Peyer's patch (tissue), 4 donors: ENCODE data around the gene PRKCA.

Source experiments
- POLR2A ChIP-seq, 2 donors: fragments of 450-650 bp; IDR thresholded peaks; one replicate each; pipeline ENCODE4 v1.5.1; 2017; ENCODE audit warnings: antibody characterized with exemption in 2 of 2, mild to moderate bottlenecking in 2 of 2, moderate library complexity in 2 of 2
- TF ChIP-seq, protein P1 (sequence below), 6 experiments: fragments of 450-650 bp in 4 of 6; fragments of 200-600 bp in 2 of 6; sonication (generic) in 1 of 6; IDR thresholded peaks; one replicate each; pipeline ENCODE4 v1.5.1; 2017 to 2019; ENCODE audit warnings: antibody characterized with exemption in 6 of 6, mild to moderate bottlenecking in 3 of 6, moderate library complexity in 1 of 6

DNA sequence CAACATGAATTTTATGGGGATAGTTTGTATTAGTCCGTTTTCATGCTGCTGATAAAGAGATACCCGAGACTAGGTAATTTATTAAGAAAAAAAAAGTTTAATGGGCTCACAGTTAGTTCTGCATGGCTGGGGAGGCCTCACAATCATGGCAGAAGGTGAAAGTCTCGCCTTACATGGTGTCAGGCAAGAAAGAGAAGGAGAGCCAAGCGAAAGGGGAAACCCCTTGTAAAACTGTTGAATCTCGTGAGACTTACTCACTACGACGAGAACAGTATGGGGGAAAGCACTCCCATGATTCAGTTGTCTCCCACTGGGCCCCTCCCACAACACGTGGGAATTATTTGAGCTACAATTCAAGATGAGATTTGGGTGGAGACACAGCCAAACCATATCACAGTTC is 181.5 kb downstream of the PRKCA start:
- TF ChIP-seq POLR2A (IDR thresholded peaks at IDR 0.05) = no peak
- TF ChIP-seq, protein P1, sequence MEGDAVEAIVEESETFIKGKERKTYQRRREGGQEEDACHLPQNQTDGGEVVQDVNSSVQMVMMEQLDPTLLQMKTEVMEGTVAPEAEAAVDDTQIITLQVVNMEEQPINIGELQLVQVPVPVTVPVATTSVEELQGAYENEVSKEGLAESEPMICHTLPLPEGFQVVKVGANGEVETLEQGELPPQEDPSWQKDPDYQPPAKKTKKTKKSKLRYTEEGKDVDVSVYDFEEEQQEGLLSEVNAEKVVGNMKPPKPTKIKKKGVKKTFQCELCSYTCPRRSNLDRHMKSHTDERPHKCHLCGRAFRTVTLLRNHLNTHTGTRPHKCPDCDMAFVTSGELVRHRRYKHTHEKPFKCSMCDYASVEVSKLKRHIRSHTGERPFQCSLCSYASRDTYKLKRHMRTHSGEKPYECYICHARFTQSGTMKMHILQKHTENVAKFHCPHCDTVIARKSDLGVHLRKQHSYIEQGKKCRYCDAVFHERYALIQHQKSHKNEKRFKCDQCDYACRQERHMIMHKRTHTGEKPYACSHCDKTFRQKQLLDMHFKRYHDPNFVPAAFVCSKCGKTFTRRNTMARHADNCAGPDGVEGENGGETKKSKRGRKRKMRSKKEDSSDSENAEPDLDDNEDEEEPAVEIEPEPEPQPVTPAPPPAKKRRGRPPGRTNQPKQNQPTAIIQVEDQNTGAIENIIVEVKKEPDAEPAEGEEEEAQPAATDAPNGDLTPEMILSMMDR (IDR thresholded peaks at IDR 0.05) = no peak
